A549 (cell line): ENCODE data around the gene SNAI3.

Experiments
- BHLHE40 ChIP-seq: IDR thresholded peaks from 2 replicates; pipeline ENCODE4 v1.6.1; 2012; ENCODE audit warnings: low read depth, low read length, inconsistent platforms
- CTCF ChIP-seq: fragments of >200 bp; sonication (Bioruptor Twin); formaldehyde crosslinking; IDR thresholded peaks from 3 replicates; pipeline ENCODE4 v1.5.1; 2016
- EHMT2 ChIP-seq: fragments of 200-600 bp; sonication (generic); IDR thresholded peaks from 2 replicates; pipeline ENCODE4 v1.6.1; 2016; ENCODE audit warnings: antibody characterized with exemption, low read depth, mild to moderate bottlenecking, moderate library complexity
- MAZ ChIP-seq: fragments of 150-350 bp; IDR thresholded peaks from 2 replicates; pipeline ENCODE4 v1.6.1; 2014; ENCODE audit warnings: antibody characterized with exemption, low read depth, low read length, borderline replicate concordance
- NR3C1 ChIP-seq: fragments of >200 bp; sonication (Bioruptor Twin); formaldehyde crosslinking; IDR thresholded peaks from 3 replicates; pipeline ENCODE4 v1.6.1; 2017
- POLR2A ChIP-seq: IDR thresholded peaks from 2 replicates; pipeline ENCODE4 v1.6.1; 2012; ENCODE audit warnings: mild to moderate bottlenecking, low read length
- RAD21 ChIP-seq, 2 experiments: fragments of >200 bp in 1 of 2; sonication (Bioruptor Twin) in 1 of 2; formaldehyde crosslinking in 1 of 2; IDR thresholded peaks in 1 of 2; conservative IDR thresholded peaks in 1 of 2; 2 replicates in 1 of 2; 3 replicates in 1 of 2; pipeline ENCODE4 v1.6.1; 2012 to 2018; ENCODE audit warnings: inconsistent platforms in 1 of 2
- REST ChIP-seq: fragments of 200-600 bp; sonication (generic); IDR thresholded peaks from 2 replicates; pipeline ENCODE4 v1.6.1; 2016; ENCODE audit warnings: antibody characterized with exemption, mild to moderate bottlenecking, moderate library complexity
- TP53 ChIP-seq: fragments of 250-450 bp; sonication (Bioruptor Pico); IDR thresholded peaks from 2 replicates; pipeline ENCODE4 v1.5.0; 2021; ENCODE audit warnings: mild to moderate bottlenecking, moderate library complexity
- TF ChIP-seq, protein P1 (sequence below): fragments of 250-450 bp; sonication (Bioruptor Pico); IDR thresholded peaks from 2 replicates; pipeline ENCODE4 v1.5.0; 2021; ENCODE audit warnings: mild to moderate bottlenecking, moderate library complexity, borderline replicate concordance

DNA sequence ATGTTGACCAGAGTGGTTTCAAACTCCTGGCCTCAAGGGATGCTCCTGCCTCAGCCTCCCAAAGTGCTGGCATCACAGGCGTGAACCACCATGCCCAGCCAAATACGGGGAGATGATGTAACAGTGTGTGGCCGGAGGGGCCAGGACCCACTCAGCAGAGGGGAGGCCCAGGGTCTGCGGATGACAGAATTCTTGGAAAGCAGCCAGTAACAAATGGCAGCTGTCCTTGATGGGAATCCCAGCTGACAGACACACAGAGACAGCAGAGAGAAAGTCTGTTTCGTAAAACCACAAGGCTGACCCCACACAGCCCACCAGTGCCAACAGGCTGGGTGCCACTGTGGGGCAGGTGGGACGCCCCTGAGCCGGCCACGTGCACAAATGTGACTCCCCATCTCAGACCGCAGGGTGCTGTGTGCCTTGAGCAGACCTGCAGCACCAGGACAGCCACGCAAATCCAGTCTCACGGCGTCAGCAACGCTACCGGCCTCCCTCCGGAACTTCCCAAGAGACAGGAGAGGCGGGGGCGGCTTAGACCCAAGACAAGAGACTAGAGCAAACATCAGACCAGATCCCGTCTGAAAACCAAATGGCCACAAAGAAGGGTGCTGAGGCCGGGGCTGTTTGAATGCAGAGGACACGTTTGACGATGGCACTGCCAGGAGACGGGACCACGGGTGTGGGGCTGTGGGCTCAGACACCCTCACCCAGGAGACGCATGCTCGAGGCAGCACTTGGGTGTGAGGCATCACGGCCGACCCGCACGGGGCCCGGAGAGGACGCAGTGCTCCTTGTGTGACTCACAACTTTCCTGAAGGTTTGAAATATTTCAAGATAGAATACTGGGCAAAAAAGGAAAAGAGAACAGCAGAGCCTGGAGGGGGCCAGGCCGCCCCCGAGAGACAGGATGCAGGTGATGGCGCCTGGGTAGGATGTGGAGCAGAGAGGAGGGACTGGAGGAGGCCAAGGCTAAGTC lies 44.6 kb upstream of the SNAI3 start:
- TF ChIP-seq CTCF (no peak), TP53 (CRISPR knock-in tag) (no peak), BHLHE40 (no peak), POLR2A (no peak), EHMT2 (no peak), REST (no peak), RAD21 (conservative IDR thresholded peaks at IDR 0.05 in 1 of 2, IDR thresholded peaks at IDR 0.05 in 1 of 2) (no peak), MAZ (no peak), NR3C1 (no peak)
- TF ChIP-seq, protein P1, sequence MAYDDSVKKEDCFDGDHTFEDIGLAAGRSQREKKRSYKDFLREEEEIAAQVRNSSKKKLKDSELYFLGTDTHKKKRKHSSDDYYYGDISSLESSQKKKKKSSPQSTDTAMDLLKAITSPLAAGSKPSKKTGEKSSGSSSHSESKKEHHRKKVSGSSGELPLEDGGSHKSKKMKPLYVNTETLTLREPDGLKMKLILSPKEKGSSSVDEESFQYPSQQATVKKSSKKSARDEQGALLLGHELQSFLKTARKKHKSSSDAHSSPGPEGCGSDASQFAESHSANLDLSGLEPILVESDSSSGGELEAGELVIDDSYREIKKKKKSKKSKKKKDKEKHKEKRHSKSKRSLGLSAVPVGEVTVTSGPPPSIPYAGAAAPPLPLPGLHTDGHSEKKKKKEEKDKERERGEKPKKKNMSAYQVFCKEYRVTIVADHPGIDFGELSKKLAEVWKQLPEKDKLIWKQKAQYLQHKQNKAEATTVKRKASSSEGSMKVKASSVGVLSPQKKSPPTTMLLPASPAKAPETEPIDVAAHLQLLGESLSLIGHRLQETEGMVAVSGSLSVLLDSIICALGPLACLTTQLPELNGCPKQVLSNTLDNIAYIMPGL = no peak
